ENCODE measurements around the gene CCDC188.

GRCh38 chr22:20136603-20136873 is 14.3 kb downstream of the CCDC188 start:
- no peak for TF ChIP-seq CTCF (conservative IDR thresholded peaks at IDR 0.05 in 1 of 2, IDR thresholded peaks at IDR 0.05 in 1 of 2; ENCODE audit: low read depth in 1 of 2, low read length in 2 of 2)
- no peak for TF ChIP-seq EZH2 (IDR thresholded peaks at IDR 0.05; ENCODE audit: low read length, missing control alignments)

Data from fibroblast of lung (primary cell).